Heart right ventricle (tissue), 16 donors: Measurements from ENCODE around the gene IGIP. TPM values are rescaled to one million over a fixed set of nuclear protein-coding genes. Genes with fewer than 3 reads are reported as not detected.
A peak's percentile ranks its signal among the peaks of the same experiment; 100 is the strongest.

Experiments
- ATAC-seq, 8 donors: fragments of 200-7000 bp; cut with Tn5 transposase; one replicate each; pipeline ENCODE4 v1.9.1; 2020; ENCODE audit warnings: mild to moderate bottlenecking in 8 of 8, moderate library complexity in 8 of 8, moderate number of reproducible peaks in 1 of 8
- DNase-seq, 2 donors: peaks; one replicate each; pipeline ENCODE4 v3.0.0-alpha.2; 2020
- H3K27ac ChIP-seq, 10 donors: fragments of 200-600 bp; sonication (generic) in 2 of 10; one replicate each; pipeline versions ENCODE4 v1.5.0 to v1.8.0; 2020 to 2022; ENCODE audit warnings: mild to moderate bottlenecking in 3 of 10
- H3K27me3 ChIP-seq, 7 donors: fragments of 200-600 bp; one replicate each; pipeline ENCODE4 v1.8.0; 2021 to 2022; ENCODE audit warnings: mild to moderate bottlenecking in 2 of 7
- H3K36me3 ChIP-seq, 9 donors: fragments of 200-600 bp; sonication (generic) in 1 of 9; one replicate each; pipeline versions ENCODE4 v1.5.0 to v1.8.0; 2020 to 2022; ENCODE audit warnings: mild to moderate bottlenecking in 2 of 9
- H3K4me1 ChIP-seq, 9 donors: fragments of 200-600 bp; sonication (generic) in 1 of 9; one replicate each; pipeline versions ENCODE4 v1.5.0 to v1.8.0; 2020 to 2022; ENCODE audit warnings: mild to moderate bottlenecking in 4 of 9
- H3K4me3 ChIP-seq, 10 donors: fragments of 200-600 bp; sonication (generic) in 2 of 10; one replicate each; pipeline versions ENCODE4 v1.5.0 to v1.8.0; 2020 to 2022; ENCODE audit warnings: mild to moderate bottlenecking in 7 of 10, moderate library complexity in 2 of 10
- H3K9me3 ChIP-seq, 11 donors: fragments of 200-600 bp in 10 of 11; sonication (generic) in 2 of 11; one replicate each; pipeline versions ENCODE4 v1.5.0 to v1.8.0; 2013 to 2022; ENCODE audit warnings: mild to moderate bottlenecking in 2 of 11, control low read depth in 1 of 11, moderate library complexity in 1 of 11
- WGBS, 2 donors: extraction: QIAGEN DNeasy Blood & Tissue Kit; methylation state at CpG; one replicate each; pipeline ENCODE4 v1.1.7; 2013; ENCODE audit warnings: inconsistent platforms in 1 of 2; 5-methylcytosine and 5-hydroxymethylcytosine counted together
- intact Hi-C, 10 donors: fragments of 100-400 bp; cut with DNase I; formaldehyde crosslinking; loops; one replicate each; pipeline versions ENCODE4 v1.11.1 to v1.14.2; 2022
- polyA plus RNA-seq, 2 donors: library from polyadenylated mRNA; stranded (reverse); fragments of 200-250 nt; gene quantifications; one replicate each; pipeline ENCODE4 v1.2.3, GENCODE V29; 2013
- total RNA-seq, 10 donors: library from RNA; stranded (reverse); fragmentation: NEBNext Ultra II Directional in 3 of 10; extraction: Animal tissue kit (Norgen Biotek cat#: 25700) in 3 of 10; gene quantifications; one replicate each; pipeline versions ENCODE4 v1.2.1 to v1.2.4, GENCODE V29; 2021 to 2023
- TF ChIP-seq, protein P1 (sequence below), 9 donors: fragments of 200-600 bp; sonication (generic) in 2 of 9; IDR thresholded peaks; one replicate each; pipeline versions ENCODE4 v1.5.0 to v1.8.0; 2021 to 2022; ENCODE audit warnings: antibody characterized with exemption in 9 of 9, mild to moderate bottlenecking in 5 of 9, moderate library complexity in 1 of 9
- donor health status: Arrhythmogenic right ventricular cardiomyopathy.
- donor health status: ischemic (EF 13 %, LVEDD 7.1; RV severe dilation, severe dysfunction).
- donor health status: healthy with polysubstance abuse.
- donor health status: DM: no; HTN: yes; CAD: no.
- donor health status: DM: no; HTN: no; CAD: no.
- donor health status: ischemic (EF 25% LVEDD 6.9; RV normal size, moderate dysfunction).
- donor health status: ischemic (EF 25% LVEDD 5.7; RV mildly dilated, moderate dysfunction).
- donor health status: healthy.
- donor health status: DM: yes; HTN: yes; CAD: no.
- donor health status: Ischemic cardiomyopathy.
- donor health status: ischemic (EF 35%, LVEDD 5.7; RV mildly dilated, moderate dysfunction).
- donor health status: nonischemic (EF 11% LVEDD 7.7; RV severe dilation, severe dysfunction).
- donor health status: DM: yes; HTN: yes; CAD: no.
- donor health status: PGD.
- donor health status: ischemic (EF 29% LVEDD 5.4; RV normal size, mild dysfunction).
- donor health status: nonischemic (EF 23%, LVEDD 6.1; RV moderate dilation, normal function).

IGIP gene
- total and polyA plus RNA-seq, 12 donors = 5.0 to 17.2 (median 12.4) TPM

- H3K27me3 ChIP-seq = no peaks in the 10 kb centered on the region
- no peak for ATAC-seq
- H3K27ac ChIP-seq = no peak overlapping the region
- intact Hi-C loops = loop anchor here in 1 of 10 donors (1.0 kb wide), 1 partner anchor 10 kb away; no protein-coding TSS in a partner anchor
- TF ChIP-seq, protein P1, sequence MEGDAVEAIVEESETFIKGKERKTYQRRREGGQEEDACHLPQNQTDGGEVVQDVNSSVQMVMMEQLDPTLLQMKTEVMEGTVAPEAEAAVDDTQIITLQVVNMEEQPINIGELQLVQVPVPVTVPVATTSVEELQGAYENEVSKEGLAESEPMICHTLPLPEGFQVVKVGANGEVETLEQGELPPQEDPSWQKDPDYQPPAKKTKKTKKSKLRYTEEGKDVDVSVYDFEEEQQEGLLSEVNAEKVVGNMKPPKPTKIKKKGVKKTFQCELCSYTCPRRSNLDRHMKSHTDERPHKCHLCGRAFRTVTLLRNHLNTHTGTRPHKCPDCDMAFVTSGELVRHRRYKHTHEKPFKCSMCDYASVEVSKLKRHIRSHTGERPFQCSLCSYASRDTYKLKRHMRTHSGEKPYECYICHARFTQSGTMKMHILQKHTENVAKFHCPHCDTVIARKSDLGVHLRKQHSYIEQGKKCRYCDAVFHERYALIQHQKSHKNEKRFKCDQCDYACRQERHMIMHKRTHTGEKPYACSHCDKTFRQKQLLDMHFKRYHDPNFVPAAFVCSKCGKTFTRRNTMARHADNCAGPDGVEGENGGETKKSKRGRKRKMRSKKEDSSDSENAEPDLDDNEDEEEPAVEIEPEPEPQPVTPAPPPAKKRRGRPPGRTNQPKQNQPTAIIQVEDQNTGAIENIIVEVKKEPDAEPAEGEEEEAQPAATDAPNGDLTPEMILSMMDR (IDR thresholded peaks at IDR 0.05) = no peak
- WGBS, 2 donors = 91 to 92% methylated on average over 5 of the region's 5 CpGs
- no peak for DNase-seq
- H3K36me3 ChIP-seq = no peaks in the 10 kb centered on the region
- peaks cover 6 to 46% (median 36%) of the 10 kb centered on the region in 9 donors for H3K4me1 ChIP-seq
- H3K9me3 ChIP-seq = no peaks in the 10 kb centered on the region
- no peak overlapping the region for H3K4me3 ChIP-seq
These were observed 2.6 kb downstream of the IGIP start for GRCh38 chr5:140128376-140128775.

DNA sequence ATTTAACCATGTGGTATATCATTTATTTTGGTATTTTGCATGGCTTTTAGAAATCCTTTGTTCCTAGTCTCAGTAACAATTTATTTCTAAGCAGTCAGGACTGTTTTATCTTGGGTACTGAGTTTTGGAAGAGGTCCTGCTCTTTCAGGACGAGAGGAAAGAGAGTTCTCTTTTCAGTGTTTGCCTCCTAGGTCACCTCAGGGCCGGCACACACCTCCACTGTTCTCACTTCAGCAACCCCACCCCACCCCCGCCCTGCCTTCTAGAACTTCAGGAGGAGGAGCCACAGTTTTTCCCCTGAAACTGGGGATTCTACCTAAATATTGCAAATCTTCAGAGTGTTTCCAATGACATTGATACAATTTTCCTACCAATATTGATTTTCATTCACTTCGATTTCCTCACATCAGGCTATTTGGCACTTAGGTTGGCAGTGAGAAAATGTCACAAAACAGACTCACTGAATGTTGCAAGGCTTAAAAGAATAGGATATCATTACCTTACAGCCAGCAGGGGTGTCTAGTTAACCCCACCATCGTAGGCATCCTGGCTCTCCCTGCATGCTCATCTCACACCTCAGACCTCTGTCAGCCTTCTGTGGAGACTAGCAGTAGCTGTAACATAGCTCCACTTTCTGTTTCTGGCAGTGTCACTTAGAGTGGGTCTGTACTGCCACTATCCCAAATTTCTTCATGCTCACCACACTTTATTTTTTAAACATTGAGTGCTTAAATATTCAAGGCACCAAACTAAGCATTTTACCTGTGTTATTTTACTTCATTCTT is 5.4 kb downstream of the IGIP start:
- intact Hi-C loops = no loop called here
- H3K27me3 ChIP-seq = no peaks in the 10 kb centered on the region
- DNase-seq = no peak
- H3K36me3 ChIP-seq = no peaks in the 10 kb centered on the region
- peaks cover 3 to 44% (median 28%) of the 10 kb centered on the region in 9 donors for H3K4me1 ChIP-seq
- 70 to 72% methylated on average over 5 of the region's 5 CpGs for WGBS, 2 donors
- no peak for ATAC-seq
- TF ChIP-seq, protein P1 (IDR thresholded peaks at IDR 0.05) = no peak
- H3K4me3 ChIP-seq = no peak overlapping the region
- peak overlapping the region in 1 of 10 donors; percentile 10 for H3K27ac ChIP-seq
- no peaks in the 10 kb centered on the region for H3K9me3 ChIP-seq

DNA sequence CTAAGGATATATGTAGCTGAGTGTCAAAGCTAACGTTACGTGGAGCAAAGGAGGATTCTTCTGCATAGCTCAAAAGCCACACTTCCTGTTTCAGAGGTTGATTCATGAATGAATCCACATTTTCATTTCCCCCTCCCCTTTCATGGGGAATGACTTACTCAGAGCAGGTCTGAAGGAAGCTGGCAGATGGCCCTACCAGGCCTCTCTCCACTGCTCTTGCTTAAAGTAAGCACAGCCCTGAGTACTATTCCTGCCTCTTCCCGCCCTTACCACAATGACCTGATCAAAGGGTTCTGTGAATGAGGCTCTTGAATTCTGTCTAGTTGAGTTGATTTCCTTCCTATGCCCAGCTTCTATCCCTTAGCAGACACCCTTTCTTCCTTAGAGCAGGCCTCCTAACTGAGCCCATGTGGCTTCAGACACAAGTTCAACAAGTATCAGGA is 6.3 kb downstream of the IGIP start:
- H3K4me3 ChIP-seq = no peak overlapping the region
- WGBS, 2 donors = 50 to 66% methylated on average over 3 of the region's 3 CpGs
- no peak for DNase-seq

DNA sequence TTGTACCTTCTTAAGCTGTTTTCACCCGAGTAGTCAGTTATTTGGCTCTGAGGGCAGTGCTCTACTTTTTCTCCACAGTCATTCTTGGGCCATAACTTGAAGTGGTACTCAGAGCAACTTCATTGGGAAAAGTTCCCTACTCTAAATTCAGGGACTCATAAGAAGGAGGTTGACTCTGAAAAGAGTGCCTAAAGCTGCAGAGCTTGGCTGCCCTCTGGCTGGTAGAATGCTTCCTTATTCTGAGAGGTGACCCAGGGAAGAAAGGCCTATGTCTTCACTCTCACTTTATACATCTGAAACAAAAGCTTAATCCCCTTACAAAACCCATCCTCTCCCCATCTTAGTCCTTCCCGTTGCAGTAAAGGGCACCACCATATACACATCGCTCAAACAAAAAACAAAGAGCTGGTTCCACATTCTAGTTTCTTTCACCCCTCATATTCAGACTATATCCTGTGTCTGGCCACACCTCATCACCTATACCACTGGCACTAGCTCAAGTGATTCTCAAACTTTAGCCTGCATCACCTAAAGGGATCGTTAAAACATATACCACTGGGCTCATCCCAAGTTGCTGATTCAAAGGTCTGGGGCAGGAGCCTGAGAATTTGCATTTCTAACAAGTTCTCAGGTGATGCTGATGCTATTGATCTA is 7.9 kb downstream of the IGIP start:
- no peaks in the 10 kb centered on the region for H3K36me3 ChIP-seq
- H3K4me3 ChIP-seq = no peak overlapping the region
- 85 to 90% methylated on average over 4 of the region's 4 CpGs for WGBS, 2 donors
- TF ChIP-seq, protein P1 (IDR thresholded peaks at IDR 0.05) = no peak
- intact Hi-C loops = no loop called here
- DNase-seq = no peak
- ATAC-seq = no peak
- no peak overlapping the region for H3K27ac ChIP-seq
- H3K9me3 ChIP-seq = no peaks in the 10 kb centered on the region
- H3K4me1 ChIP-seq = peaks cover 3 to 44% (median 26%) of the 10 kb centered on the region in 9 donors
- H3K27me3 ChIP-seq = no peaks in the 10 kb centered on the region

More for the DNA sequence above, 6.3 kb downstream of the IGIP start:
- no peaks in the 10 kb centered on the region for H3K36me3 ChIP-seq
- peak overlapping the region in 4 of 10 donors; percentile 10 to 37 (median 26) for H3K27ac ChIP-seq
- no peaks in the 10 kb centered on the region for H3K27me3 ChIP-seq
- no peaks in the 10 kb centered on the region for H3K9me3 ChIP-seq
- ATAC-seq = peak in 7 of 8 donors; percentile 47 to 86 (median 72)
- intact Hi-C loops = no loop called here
- peaks cover 3 to 44% (median 28%) of the 10 kb centered on the region in 9 donors for H3K4me1 ChIP-seq
- TF ChIP-seq, protein P1 (IDR thresholded peaks at IDR 0.05) = no peak
